Endothelial cell of umbilical vein (primary cell): ENCODE data around the gene HOXB4. TPM values are rescaled to one million over a fixed set of nuclear protein-coding genes. Genes with fewer than 3 reads are reported as not detected.

Experiments
- BruUV-seq: library from RNA; stranded (reverse); fragments of 400-500 nt; replicated peaks from 2 replicates; lab custom pipeline; 2021; lab: Mats Ljungman, UMichigan
- CTCF ChIA-PET: fragments of 300-600, 350-600 bp; sonication (Branson Sonifier 250); formaldehyde crosslinking; loops from one replicate; lab custom pipeline; 2021; ENCODE audit warnings: antibody characterized with exemption, inconsistent platforms; lab: Charles Lee
- POLR2A ChIA-PET: fragments of 300-600, 350-600 bp; sonication (Branson Sonifier 250); formaldehyde crosslinking; loops from one replicate; lab custom pipeline; 2021; ENCODE audit warnings: antibody characterized with exemption, inconsistent platforms; lab: Charles Lee
- DNase-seq: peaks from one replicate; pipeline ENCODE4 v3.0.0-alpha.2; 2011; ENCODE audit warnings: low read depth, low spot score
- FAIRE-seq: peaks from 2 replicates; lab custom pipeline; 2011; peaks lifted over from hg19 to GRCh38; lab: Jason Lieb, UNC
- H2AFZ ChIP-seq: 2 replicates; pipeline ENCODE4 v1.6.0; 2012; ENCODE audit warnings: low read depth, low read length, control low read depth, inconsistent platforms
- H3K27ac ChIP-seq: 2 replicates; pipeline ENCODE4 v1.5.1; 2011; ENCODE audit warnings: low read depth, mild to moderate bottlenecking, control low read depth, low read length, moderate library complexity; ENCODE audit not compliant: insufficient read depth
- H3K27me3 ChIP-seq, 2 experiments: 2 replicates each; pipeline versions ENCODE4 v1.6.0 to v1.6.1; 2011; ENCODE audit warnings: low read length in 2 of 2, mixed read lengths in 1 of 2; ENCODE audit not compliant: control insufficient read depth in 2 of 2, insufficient read depth in 2 of 2
- H3K36me3 ChIP-seq, 2 experiments: 2 replicates in 1 of 2; 3 replicates in 1 of 2; pipeline ENCODE4 v1.5.1; 2011; ENCODE audit warnings: low read length in 2 of 2, mild to moderate bottlenecking in 1 of 2, moderate library complexity in 1 of 2; ENCODE audit not compliant: control insufficient read depth in 2 of 2, insufficient read depth in 2 of 2; ENCODE audit errors: extremely low read depth in 1 of 2
- H3K4me1 ChIP-seq: 3 replicates; pipeline ENCODE4 v1.5.1; 2011; ENCODE audit warnings: mild to moderate bottlenecking, low read length; ENCODE audit not compliant: control insufficient read depth, insufficient read depth; ENCODE audit errors: extremely low read depth
- H3K4me2 ChIP-seq: 2 replicates; pipeline ENCODE4 v1.6.1; 2011; ENCODE audit warnings: low read length, control low read depth, mixed read lengths; ENCODE audit not compliant: insufficient read depth
- H3K4me3 ChIP-seq, 3 experiments: fragments of 200-600 bp in 1 of 3; sonication (generic), shearing (Covaris generic) in 1 of 3; replicated peaks in 1 of 3; 2 replicates each; pipeline ENCODE4 v1.5.1; 2011 to 2016; ENCODE audit warnings: control low read depth in 3 of 3, low read length in 3 of 3, mild to moderate bottlenecking in 2 of 3, inconsistent platforms in 1 of 3, low read depth in 1 of 3, moderate library complexity in 1 of 3; ENCODE audit not compliant: insufficient read depth in 1 of 3
- H3K79me2 ChIP-seq: 2 replicates; pipeline ENCODE4 v1.6.0; 2012; ENCODE audit warnings: low read length, inconsistent platforms; ENCODE audit not compliant: control insufficient read depth, insufficient read depth
- H3K9ac ChIP-seq: replicated peaks from 2 replicates; pipeline ENCODE3; 2011; ENCODE audit warnings: low read length, control low read depth; ENCODE audit not compliant: insufficient read depth; ENCODE audit errors: extremely low read depth
- H3K9me1 ChIP-seq: replicated peaks from 3 replicates; pipeline ENCODE4 v1.6.0; 2011; ENCODE audit warnings: mild to moderate bottlenecking, low read length; ENCODE audit not compliant: control insufficient read depth, insufficient read depth; ENCODE audit errors: extremely low read depth
- H3K9me3 ChIP-seq: replicated peaks from 2 replicates; pipeline ENCODE4 v1.5.1; 2012; ENCODE audit warnings: low read length, inconsistent platforms; ENCODE audit not compliant: control insufficient read depth, insufficient read depth
- H4K20me1 ChIP-seq: replicated peaks from 2 replicates; pipeline ENCODE3; 2011; ENCODE audit warnings: mild to moderate bottlenecking, low read length; ENCODE audit not compliant: control insufficient read depth, insufficient read depth; ENCODE audit errors: extremely low read depth
- CTCF ChIP-seq, 2 donors: IDR thresholded peaks; 1 replicate in 1 of 2; 2 replicates in 1 of 2; pipeline ENCODE4 v1.5.1; 2011; ENCODE audit warnings: low read length in 2 of 2, mild to moderate bottlenecking in 2 of 2, moderate library complexity in 2 of 2, control low read depth in 1 of 2, inconsistent platforms in 1 of 2, low read depth in 1 of 2; ENCODE audit not compliant: insufficient read depth in 1 of 2; ENCODE audit errors: extremely low read depth in 1 of 2
- EZH2 ChIP-seq: IDR thresholded peaks from 2 replicates; pipeline ENCODE4 v1.6.1; 2012; ENCODE audit warnings: borderline replicate concordance, low read depth, mild to moderate bottlenecking, moderate library complexity, low read length, inconsistent platforms; ENCODE audit not compliant: severe bottlenecking
- FOS ChIP-seq: IDR thresholded peaks from 2 replicates; pipeline ENCODE4 v1.6.1; 2011; ENCODE audit warnings: mild to moderate bottlenecking, low read length, moderate library complexity, borderline replicate concordance; ENCODE audit not compliant: insufficient read depth
- GATA2 ChIP-seq: IDR thresholded peaks from 2 replicates; pipeline ENCODE4 v1.7.0; 2011; ENCODE audit warnings: low read depth, mild to moderate bottlenecking, moderate library complexity, mixed read lengths, low read length; ENCODE audit not compliant: insufficient read length, insufficient read depth
- JUN ChIP-seq: IDR thresholded peaks from 2 replicates; pipeline ENCODE4 v1.6.1; 2011; ENCODE audit warnings: borderline replicate concordance, low read depth; ENCODE audit not compliant: insufficient read length, insufficient read depth
- MAX ChIP-seq: IDR thresholded peaks from 2 replicates; pipeline ENCODE4 v1.6.1; 2011; ENCODE audit not compliant: insufficient read depth, insufficient read length
- MYC ChIP-seq: IDR thresholded peaks from one replicate; pipeline ENCODE4 v1.6.1; 2011; ENCODE audit warnings: mild to moderate bottlenecking, low read depth, low read length
- POLR2A ChIP-seq: IDR thresholded peaks from 2 replicates; pipeline ENCODE4 v1.6.1; 2012; ENCODE audit warnings: low read depth, mild to moderate bottlenecking, control low read depth, low read length
- POLR2AphosphoS5 ChIP-seq: IDR thresholded peaks from 2 replicates; pipeline ENCODE4 v1.6.1; 2012; ENCODE audit warnings: low read depth, mild to moderate bottlenecking, control low read depth, low read length, moderate library complexity; ENCODE audit not compliant: insufficient read depth
- dilution Hi-C: fragments of 300-500 bp; cut with MboI; formaldehyde crosslinking; loops from one replicate; pipeline ENCODE4 v1.15.0; 2019; ENCODE audit warnings: low sequenced_read_pairs; ENCODE audit not compliant: extremely low pct_ligation_motif_present
- intact Hi-C: fragments of 100-400 bp; cut with micrococcal nuclease; formaldehyde crosslinking; loops from one replicate; pipeline ENCODE4 v1.10.0; 2022
- polyA plus RNA-seq, 4 experiments: library from polyadenylated mRNA; depleted of rRNA in 3 of 4; stranded (reverse) in 3 of 4; unstranded in 1 of 4; fragments of >200 nt; gene quantifications; 2 replicates each; pipeline versions ENCODE4 v1.2.1 to v1.2.3, GENCODE V29; 2011 to 2012; ENCODE audit warnings: missing spikeins in 1 of 4
- total RNA-seq: library from RNA; stranded (reverse); gene quantifications from 2 replicates; pipeline ENCODE4 v1.2.3, GENCODE V29; 2021

HOXB4 gene
- total and polyA plus RNA-seq, 2 donors (not counting 3 experiments of a cell fraction or from before 2014, with no cell fraction given), result 4.6 to 13.1 TPM

DNA sequence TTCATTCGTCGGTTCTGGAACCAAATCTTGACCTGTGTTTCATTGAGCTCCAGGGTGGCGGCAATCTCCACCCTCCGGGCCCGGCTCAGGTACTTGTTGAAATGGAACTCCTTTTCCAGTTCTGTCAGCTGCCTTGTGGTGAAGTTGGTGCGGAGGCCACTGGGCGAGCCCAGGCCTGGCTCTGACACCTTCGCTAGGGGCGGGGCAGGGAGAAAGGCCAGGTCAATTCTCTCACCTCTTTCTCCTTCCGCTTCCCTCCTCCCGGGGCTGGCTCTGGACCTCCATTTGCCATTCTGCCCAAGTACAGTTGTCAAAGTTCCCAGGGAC, 48.5 kb downstream of the HOXB4 start:
- Histone ChIP-seq H3K9me1 (no peaks in the 10 kb centered on the region), H3K9ac (no peak overlapping the region), H3K27ac (no peak overlapping the region), H4K20me1 (no peaks in the 10 kb centered on the region), H2AFZ (no peak overlapping the region), H3K9me3 (no peaks in the 10 kb centered on the region), H3K79me2 (no peaks in the 10 kb centered on the region), H3K4me2 (no peak overlapping the region), H3K4me1 (no peaks in the 10 kb centered on the region), H3K27me3 (peaks cover 16 to 18% of the 10 kb centered on the region in 2 experiments), H3K36me3 (no peaks in the 10 kb centered on the region), H3K4me3 (no peak overlapping the region)
- no TSS peak for BruUV-seq
- TF ChIP-seq EZH2 (no peak), CTCF (IDR thresholded peaks at IDR 0.05; ENCODE audit: extremely low read depth in 1 of 2, insufficient read depth in 1 of 2, low read depth in 1 of 2, low read length in 2 of 2) (no peak), GATA2 (no peak)
- DNase-seq (no peak), FAIRE-seq (no peak)
- ChIA-PET POLR2A (no interaction called here), CTCF (interaction anchor here (0.5 kb wide), 1 partner anchor 8 kb away, joined by 4 read pairs; no protein-coding TSS in a partner anchor)
- intact Hi-C loops (no loop called here), dilution Hi-C loops (no loop called here)

- Histone ChIP-seq H3K4me1 (no peaks in the 10 kb centered on the region), H3K9me1 (no peaks in the 10 kb centered on the region), H3K4me3 (no peak overlapping the region), H3K4me2 (no peak overlapping the region), H4K20me1 (no peaks in the 10 kb centered on the region), H3K9ac (no peak overlapping the region), H3K9me3 (no peaks in the 10 kb centered on the region), H3K27me3 (peaks cover 17 to 18% of the 10 kb centered on the region in 2 experiments), H3K79me2 (no peaks in the 10 kb centered on the region), H2AFZ (no peak overlapping the region), H3K27ac (no peak overlapping the region), H3K36me3 (no peaks in the 10 kb centered on the region)
- TF ChIP-seq EZH2 (no peak), CTCF (IDR thresholded peaks at IDR 0.05; ENCODE audit: extremely low read depth in 1 of 2, insufficient read depth in 1 of 2, low read depth in 1 of 2, low read length in 2 of 2) (no peak), POLR2AphosphoS5 (no peak), GATA2 (no peak), JUN (no peak), MAX (no peak), POLR2A (no peak), MYC (no peak), FOS (no peak)
- DNase-seq (no peak), FAIRE-seq (no peak)
- intact Hi-C loops (no loop called here), dilution Hi-C loops (no loop called here)
- ChIA-PET POLR2A (no interaction called here), CTCF (interaction anchor here (0.5 to 0.8 kb wide), 2 partner anchors 8 kb away, joined by 3 to 4 read pairs; no protein-coding TSS in a partner anchor)
- BruUV-seq, result no TSS peak
Observed at GRCh38 chr17:48528936-48529682, 49.0 kb downstream of the HOXB4 start.
